DMS153 treated with DMSO at 0.1 percent for 48 hours (cell line): ENCODE results near the gene CNRIP1.
A peak's percentile ranks its signal among the peaks of the same experiment; 100 is the strongest.
"Not testable (repeated sequence)": the region's sequence is repeated elsewhere in the genome, so short reads cannot be mapped to it uniquely, and the experiment has no call there.

Experiments used
- DNase-seq: peaks from one replicate; lab custom pipeline; 2025; ENCODE audit not compliant: unreplicated experiment; lab: John Stamatoyannopoulos, UW

The CNRIP1 gene

GRCh38 chr2:68341062-68341329, 21.2 kb upstream of the CNRIP1 start:
- no peak for DNase-seq

GRCh38 chr2:68340226-68341061, 20.7 kb upstream of the CNRIP1 start:
- DNase-seq: no peak

- DNase-seq: no peak
Measured at GRCh38 chr2:68336192-68336591, 16.4 kb upstream of the CNRIP1 start.

- no peak for DNase-seq
Measured at GRCh38 chr2:68333931-68334330, 14.2 kb upstream of the CNRIP1 start.

DNA sequence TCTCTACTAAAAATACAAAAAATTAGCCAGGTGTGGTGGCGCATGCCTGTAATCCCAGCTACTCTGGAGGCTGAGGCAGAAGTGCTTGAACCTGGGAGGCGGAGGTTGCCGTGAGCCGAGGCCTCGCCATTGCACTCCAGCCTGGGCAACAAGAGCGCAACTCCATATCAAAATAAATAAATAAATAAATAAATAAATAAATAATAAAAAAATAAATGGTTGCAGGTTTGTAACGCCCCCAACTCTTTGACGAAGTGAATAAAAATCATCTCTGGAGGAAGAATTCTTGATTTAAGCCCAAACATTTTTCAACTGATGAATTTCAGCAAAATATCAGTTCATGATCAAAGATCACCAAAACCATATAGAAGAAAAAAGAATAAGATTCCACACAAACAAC, 13.3 kb upstream of the CNRIP1 start:
- DNase-seq: no peak

- DNase-seq: no peak
Measured at GRCh38 chr2:68330691-68331090, 10.9 kb upstream of the CNRIP1 start.

DNA sequence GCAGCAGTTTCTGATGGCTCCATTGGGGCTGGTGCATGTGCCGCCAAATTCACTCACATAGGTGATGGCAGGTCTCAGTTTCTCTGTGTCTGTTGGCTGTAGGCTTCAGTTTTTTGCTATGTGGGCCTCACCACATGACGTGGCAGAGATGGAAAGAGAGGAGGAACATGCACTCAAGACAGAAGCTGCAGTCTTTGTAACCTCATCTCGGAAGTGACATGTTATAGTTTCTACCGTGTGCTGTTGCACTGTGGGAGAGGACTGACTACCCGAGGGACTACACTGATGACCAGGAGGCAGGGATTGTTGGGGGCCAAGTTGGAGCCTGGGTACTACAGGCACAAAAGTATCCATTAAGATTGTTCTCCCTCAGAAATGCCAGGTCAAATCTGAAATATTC, 9.2 kb upstream of the CNRIP1 start:
- DNase-seq: no peak

DNA sequence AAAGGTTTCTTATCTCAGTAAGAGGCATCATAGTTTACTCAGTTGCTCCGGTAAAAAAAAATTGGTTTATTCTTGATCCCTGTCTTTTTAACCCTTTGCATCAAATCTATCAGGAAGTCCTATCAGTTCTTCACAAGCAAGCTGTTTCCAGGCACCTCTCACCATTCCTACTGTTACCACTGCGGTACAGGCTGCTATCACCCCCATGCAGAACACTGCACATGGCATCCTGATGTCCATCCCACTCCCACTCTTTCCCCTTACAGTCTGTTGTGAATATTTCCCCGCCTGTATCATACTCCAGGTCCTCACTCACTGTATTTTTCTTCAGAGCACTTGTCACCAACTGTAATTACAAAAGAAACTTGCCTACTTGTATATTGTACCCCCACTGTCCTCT, 5.3 kb upstream of the CNRIP1 start:
- DNase-seq: no peak

DNA sequence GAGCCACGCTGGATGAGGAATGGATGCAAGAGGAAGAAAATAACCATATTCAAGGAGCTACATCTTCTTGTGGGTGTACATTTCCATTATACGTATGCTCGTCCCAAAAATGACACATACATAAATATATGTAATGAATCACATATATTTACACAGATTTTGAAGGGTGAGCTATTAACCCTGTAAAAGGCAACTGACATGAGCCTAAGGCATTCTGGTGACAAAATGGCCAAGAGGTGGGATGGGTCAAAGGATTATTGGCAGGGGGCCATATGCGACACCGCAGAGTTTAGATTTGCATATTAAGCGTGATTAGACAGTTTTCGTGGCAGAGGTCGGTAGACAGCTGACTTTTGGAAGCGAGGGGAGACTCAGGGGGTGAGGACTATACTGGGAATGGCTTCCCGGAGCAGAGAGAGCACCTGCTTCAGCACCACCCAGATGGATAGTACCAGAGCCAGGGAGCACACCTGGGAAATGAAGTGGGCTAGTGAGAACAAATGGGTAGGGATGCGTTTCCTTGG, 431 bp upstream of the CNRIP1 start:
- DNase-seq: peak; percentile 16

DNA sequence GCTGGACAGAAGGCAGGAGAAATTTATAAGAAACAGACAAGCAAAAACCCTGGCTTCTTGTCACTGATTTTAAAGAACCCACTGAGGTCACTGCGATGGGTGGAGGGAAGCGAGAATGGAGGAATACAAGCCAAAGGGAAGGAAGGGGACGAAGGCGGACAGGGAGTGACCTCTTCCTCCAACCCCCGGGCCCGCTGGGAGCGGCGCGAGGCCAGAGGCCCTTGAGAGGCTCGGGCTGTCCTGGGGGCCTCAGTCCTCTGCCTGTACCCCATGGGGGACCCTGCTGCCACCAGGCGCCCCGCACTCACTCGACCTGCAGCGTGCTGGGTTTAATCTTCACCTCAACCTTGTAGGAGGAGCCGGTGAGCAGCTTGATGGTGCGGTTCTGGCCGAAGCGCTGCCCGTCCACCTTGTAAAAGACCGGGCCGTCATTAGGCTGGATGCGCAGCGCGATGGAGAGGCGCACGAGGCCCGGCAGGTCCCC, 793 bp downstream of the CNRIP1 start:
- no peak for DNase-seq

DNA sequence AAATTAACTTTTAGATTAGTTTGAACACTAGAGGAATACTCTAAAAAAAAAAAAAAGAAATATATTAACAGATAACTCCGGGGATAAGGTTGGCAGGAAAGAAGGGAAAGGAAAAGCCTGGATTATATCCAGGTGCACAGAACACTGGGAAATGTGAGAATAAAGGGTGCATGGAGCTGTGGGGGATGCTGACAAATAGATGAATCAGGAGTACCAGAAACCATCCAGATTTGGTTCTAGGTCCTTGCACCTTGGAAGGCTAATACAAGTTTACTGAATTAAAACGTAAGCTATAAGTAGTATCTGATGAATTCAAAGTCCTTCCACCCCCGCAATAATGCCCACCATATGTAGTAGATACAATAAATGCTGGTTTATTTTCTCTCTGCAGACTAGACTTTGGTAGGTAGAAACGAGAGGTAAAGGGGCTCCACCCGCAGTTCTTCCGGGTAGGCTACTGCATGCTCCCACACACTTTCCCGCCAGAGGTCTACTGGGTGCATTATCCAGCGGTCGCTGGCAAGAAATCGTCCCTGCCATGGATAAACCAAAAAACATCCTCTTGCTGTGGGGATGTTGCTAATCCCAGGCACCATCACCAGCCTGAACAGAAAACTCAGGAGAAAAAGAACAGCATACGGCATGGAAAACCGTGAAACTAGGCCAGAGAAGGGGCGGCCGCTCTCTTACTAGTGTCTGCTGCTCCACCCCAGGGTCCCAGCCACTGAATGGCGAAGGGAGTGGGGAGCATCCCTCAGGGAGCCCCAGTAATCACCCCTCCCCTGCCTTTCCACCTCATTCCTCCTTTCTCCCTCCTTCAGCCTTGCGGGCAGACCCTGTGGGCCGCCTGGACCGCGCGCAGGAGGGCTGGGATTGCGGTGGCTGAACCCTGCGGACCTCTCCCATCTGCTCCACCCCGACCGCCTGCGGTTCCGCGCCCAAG, 1.5 kb downstream of the CNRIP1 start:
- no peak for DNase-seq

DNA sequence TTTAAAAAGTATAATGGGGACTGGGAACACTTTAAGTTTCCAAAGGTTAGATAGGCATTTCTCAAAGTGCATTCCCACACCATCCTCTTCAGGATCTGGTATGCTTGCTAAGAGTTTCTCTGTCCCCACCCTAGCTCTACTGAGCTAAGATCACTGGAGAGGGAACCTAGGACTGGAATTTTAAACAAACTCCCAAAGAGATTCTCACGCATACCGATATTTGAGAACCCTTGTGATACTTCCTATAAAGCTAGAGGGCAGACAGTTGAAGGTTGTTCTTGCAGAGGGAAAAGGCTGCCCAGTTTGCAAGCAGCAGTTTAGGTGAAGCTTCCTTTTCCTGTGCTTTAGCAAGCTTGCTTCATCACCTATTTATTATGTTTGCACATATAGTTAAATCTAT, 3.6 kb downstream of the CNRIP1 start:
- DNase-seq: no peak

- DNase-seq: no peak
Measured at GRCh38 chr2:68311033-68311432, 8.7 kb downstream of the CNRIP1 start.

DNA sequence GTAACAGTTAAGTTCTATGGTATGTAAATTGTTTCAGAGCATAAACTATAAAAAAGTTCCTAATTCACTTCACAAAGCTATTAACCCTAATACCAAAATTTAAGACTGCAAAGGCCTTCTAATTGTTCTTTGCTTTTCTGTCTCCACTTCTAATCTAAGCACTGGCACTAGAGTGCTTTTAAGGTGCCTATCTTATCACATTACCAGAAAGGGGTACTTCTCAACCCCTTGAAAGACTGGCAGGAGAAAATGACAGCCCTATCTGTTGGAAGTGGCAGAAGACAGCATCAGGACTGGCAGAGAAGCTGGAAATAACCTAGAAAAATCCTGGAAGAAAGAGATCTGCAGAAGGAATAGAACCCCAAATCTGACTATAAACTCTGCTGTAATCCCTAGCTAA, 10.3 kb downstream of the CNRIP1 start:
- DNase-seq: no peak

GRCh38 chr2:68303902-68304272, 15.9 kb downstream of the CNRIP1 start:
- DNase-seq: not testable (repeated sequence)

DNA sequence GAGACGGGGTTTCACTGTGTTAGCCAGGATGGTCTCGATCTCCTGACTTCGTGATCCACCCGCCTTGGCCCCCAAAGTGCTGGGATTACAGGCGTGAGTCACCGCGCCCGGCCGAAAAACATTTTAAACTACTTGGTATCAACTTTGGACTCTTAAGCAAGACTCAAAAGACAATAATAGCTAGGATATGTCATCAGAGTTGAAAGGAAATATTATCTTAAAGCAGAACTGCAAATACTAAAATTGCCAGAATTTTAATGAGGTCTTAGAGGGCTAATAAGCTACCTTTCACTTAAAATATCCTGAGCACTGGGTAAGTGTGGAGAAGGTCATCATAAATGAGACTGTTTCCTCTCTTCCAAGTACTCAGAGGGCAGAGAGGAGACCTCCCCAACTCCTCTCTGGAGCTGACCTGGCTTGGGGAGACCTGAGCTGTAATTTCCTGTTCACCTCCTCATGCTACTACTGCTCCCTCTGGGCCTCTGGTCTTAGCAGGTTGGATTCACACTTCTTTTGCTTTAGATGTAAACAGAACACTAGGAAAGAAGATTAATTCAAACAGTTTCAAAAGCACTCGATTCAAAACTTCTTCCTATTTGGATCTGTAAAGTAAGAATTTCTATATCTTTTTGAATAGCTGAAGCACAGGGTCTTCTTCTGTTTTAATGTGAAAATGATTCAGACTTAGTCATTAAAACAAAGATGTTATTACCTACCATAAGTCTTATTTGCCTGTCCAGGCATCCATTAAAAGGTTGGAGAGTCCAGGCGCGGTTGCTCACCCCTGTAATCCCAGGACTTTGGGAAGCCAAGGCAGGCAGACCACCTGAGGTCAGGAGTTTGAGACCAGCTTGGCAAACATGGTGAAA, 16.5 kb downstream of the CNRIP1 start:
- no peak for DNase-seq

- DNase-seq: no peak
Measured at GRCh38 chr2:68302281-68302875, 17.4 kb downstream of the CNRIP1 start.

GRCh38 chr2:68295516-68295915, 24.2 kb downstream of the CNRIP1 start:
- no peak for DNase-seq

DNA sequence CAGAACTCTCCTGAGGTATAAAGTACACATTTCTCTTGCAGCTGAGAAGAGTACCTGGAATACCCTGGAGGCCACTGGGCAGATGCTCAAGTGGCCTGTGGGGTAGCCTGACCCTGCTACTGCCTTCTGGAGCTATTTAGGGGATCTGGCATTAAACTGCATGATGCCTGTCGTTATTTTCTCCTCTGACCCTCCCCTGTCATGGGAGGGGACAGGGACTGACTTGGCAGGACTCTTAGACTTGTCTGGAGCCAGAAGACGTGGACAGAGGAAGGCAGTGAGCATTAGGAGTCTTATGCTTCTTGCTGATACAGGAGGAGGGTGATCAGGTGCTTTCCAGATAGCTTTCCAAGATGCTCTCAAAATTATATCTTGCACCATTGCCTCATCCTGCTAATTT, 24.8 kb downstream of the CNRIP1 start:
- no peak for DNase-seq

DNA sequence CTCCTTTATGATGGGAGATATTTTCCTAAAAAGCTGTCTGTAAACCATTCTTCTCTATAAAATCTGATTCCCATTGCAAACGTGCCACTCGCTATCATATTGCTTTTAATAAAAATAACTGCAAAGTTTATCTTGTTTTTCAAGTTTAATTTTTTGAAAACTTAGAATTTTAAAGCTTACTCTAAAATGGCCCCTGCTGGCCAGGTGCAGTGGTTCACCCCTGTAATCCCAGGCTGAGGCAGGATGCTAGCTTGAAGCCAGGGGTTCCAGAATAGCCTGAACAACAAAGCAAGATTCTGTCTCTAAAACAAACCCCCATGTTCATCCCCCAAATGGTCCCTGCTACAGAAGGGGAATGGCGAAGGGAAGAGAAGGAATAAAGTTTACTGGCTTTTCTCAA, 25.6 kb downstream of the CNRIP1 start:
- no peak for DNase-seq

- DNase-seq: no peak
Measured at GRCh38 chr2:68293755-68294154, 26.0 kb downstream of the CNRIP1 start.
